DOHH2 (cell line): ENCODE data around the gene OOSP1.

Experiments used
- EZH2phosphoT487 ChIP-seq: fragments of 200-600 bp; sonication (generic); IDR thresholded peaks from 2 replicates; pipeline ENCODE4 v1.6.1; 2017; ENCODE audit warnings: borderline replicate concordance, mild to moderate bottlenecking, antibody characterized with exemption, low read length, moderate library complexity, mixed read lengths
- TF ChIP-seq, protein P1 (sequence below): fragments of 200-600 bp; sonication (generic); IDR thresholded peaks from one replicate; pipeline ENCODE4 v1.5.1; 2014; ENCODE audit warnings: antibody characterized with exemption, mild to moderate bottlenecking, low read depth, low read length; ENCODE audit not compliant: poor library complexity, severe bottlenecking

DNA sequence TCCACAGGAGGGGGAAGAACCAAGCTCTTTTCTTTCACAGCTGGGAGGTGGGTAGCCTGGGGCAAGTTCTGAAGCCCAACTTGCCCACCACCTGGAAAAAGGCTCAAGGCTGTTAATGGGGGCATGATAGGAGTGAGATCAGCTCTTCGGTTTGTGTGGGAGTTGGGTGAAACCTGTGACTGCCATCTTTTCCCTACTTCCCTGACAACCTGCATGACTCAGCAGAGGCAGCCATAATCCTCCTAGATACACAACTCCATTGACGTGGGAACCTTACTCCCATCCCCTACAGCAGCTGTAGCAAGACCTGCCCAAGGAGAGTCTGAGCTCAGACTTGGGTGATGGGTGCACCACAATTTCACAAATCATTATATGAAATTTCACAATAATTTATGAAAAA, 65.5 kb downstream of the OOSP1 start:
- TF ChIP-seq, protein P1, sequence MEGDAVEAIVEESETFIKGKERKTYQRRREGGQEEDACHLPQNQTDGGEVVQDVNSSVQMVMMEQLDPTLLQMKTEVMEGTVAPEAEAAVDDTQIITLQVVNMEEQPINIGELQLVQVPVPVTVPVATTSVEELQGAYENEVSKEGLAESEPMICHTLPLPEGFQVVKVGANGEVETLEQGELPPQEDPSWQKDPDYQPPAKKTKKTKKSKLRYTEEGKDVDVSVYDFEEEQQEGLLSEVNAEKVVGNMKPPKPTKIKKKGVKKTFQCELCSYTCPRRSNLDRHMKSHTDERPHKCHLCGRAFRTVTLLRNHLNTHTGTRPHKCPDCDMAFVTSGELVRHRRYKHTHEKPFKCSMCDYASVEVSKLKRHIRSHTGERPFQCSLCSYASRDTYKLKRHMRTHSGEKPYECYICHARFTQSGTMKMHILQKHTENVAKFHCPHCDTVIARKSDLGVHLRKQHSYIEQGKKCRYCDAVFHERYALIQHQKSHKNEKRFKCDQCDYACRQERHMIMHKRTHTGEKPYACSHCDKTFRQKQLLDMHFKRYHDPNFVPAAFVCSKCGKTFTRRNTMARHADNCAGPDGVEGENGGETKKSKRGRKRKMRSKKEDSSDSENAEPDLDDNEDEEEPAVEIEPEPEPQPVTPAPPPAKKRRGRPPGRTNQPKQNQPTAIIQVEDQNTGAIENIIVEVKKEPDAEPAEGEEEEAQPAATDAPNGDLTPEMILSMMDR, result no peak
- TF ChIP-seq EZH2phosphoT487, result no peak
